Activated CD8-positive, alpha-beta memory T cell treated with anti-CD3 and anti-CD28 coated beads, Interleukin-2, amount 50 U/mL, for 48 hours (primary cell): Measurements from ENCODE around the gene ZNF785.

Source experiments
- DNase-seq: peaks from one replicate; pipeline ENCODE4 v3.0.0-alpha.2; 2020

ZNF785 gene

GRCh38 chr16:30539000-30539964 is 46.2 kb downstream of the ZNF785 start:
- no peak for DNase-seq

GRCh38 chr16:30536391-30537024 is 49.0 kb downstream of the ZNF785 start:
- peak; percentile 48 for DNase-seq

- DNase-seq: peak; percentile 83
Observed at GRCh38 chr16:30535777-30536190, 49.7 kb downstream of the ZNF785 start.

GRCh38 chr16:30535106-30535776 is 50.3 kb downstream of the ZNF785 start:
- DNase-seq: peak; percentile 58

GRCh38 chr16:30534368-30535105 is 51.0 kb downstream of the ZNF785 start, which contains the start of gene ZNF747:
Gene ZNF747, minus strand, starts transcription at chr16:30534858. Its CDS starts 179 bp downstream, at chr16:30534679.
- peak; percentile 95 for DNase-seq

GRCh38 chr16:30533748-30534367 is 51.6 kb downstream of the ZNF785 start:
- DNase-seq: peak; percentile 70

- peak; percentile 51 for DNase-seq
Observed at GRCh38 chr16:30533146-30533522, 52.4 kb downstream of the ZNF785 start.

- DNase-seq: peak; percentile 43
Observed at GRCh38 chr16:30532285-30533145, 53.0 kb downstream of the ZNF785 start.
